Gastroesophageal sphincter (tissue), 4 donors: ENCODE data around the gene TRPM5. TPM values are rescaled to one million over a fixed set of nuclear protein-coding genes. Genes with fewer than 3 reads are reported as not detected.

Experiments used
- ATAC-seq: fragments of 150-250 bp; one replicate; pipeline ENCODE4 v1.9.1; 2016; ENCODE audit warnings: mild to moderate bottlenecking, moderate library complexity
- H3K27ac ChIP-seq, 4 donors: fragments of 200-600 bp; sonication (generic) in 3 of 4; 1 replicate in 3 of 4; 2 replicates in 1 of 4; pipeline ENCODE4 v1.5.1; 2016 to 2019
- H3K27me3 ChIP-seq: fragments of 200-600 bp; sonication (generic); one replicate; pipeline ENCODE4 v1.5.1; 2019
- H3K36me3 ChIP-seq, 2 donors: fragments of 200-600 bp; sonication (generic); one replicate each; pipeline ENCODE4 v1.5.1; 2019; ENCODE audit warnings: control low read depth in 1 of 2
- H3K4me1 ChIP-seq, 3 donors: fragments of 200-600 bp; sonication (generic); 1 replicate in 2 of 3; 2 replicates in 1 of 3; pipeline ENCODE4 v1.5.1; 2016 to 2019; ENCODE audit warnings: control low read depth in 2 of 3
- H3K4me3 ChIP-seq, 2 donors: fragments of 200-600 bp; sonication (generic); one replicate each; pipeline ENCODE4 v1.5.1; 2019; ENCODE audit warnings: mild to moderate bottlenecking in 1 of 2, moderate library complexity in 1 of 2
- H3K9me3 ChIP-seq, 3 donors: fragments of 200-600 bp; sonication (generic); one replicate each; pipeline ENCODE4 v1.5.1; 2017 to 2019; ENCODE audit warnings: control low read depth in 2 of 3
- EP300 ChIP-seq: sonication (generic); formaldehyde crosslinking; IDR thresholded peaks from one replicate; pipeline ENCODE4 v1.6.1; 2017; ENCODE audit warnings: antibody characterized with exemption, mild to moderate bottlenecking
- POLR2A ChIP-seq, 2 donors: fragments of 450-650 bp; IDR thresholded peaks; one replicate each; pipeline ENCODE4 v1.6.1; 2017; ENCODE audit warnings: antibody characterized with exemption in 2 of 2, mild to moderate bottlenecking in 2 of 2, moderate library complexity in 1 of 2
- POLR2AphosphoS5 ChIP-seq: sonication (generic); formaldehyde crosslinking; IDR thresholded peaks from one replicate; pipeline ENCODE4 v1.6.1; 2017; ENCODE audit warnings: antibody characterized with exemption
- WGBS, 2 donors: methylation state at CpG; one replicate each; pipeline ENCODE4 v1.1.5; 2018; ENCODE audit warnings: low coverage in 1 of 2; 5-methylcytosine and 5-hydroxymethylcytosine counted together
- total RNA-seq, 4 donors: library from RNA; depleted of rRNA; stranded (reverse); fragments of >200 nt; gene quantifications; one replicate each; pipeline ENCODE4 v1.1.0, GENCODE V29; 2016
- TF ChIP-seq, protein P1 (sequence below), 4 experiments: fragments of 200-600 bp in 2 of 4; fragments of 450-650 bp in 2 of 4; sonication (generic) in 1 of 4; IDR thresholded peaks; one replicate each; pipeline ENCODE4 v1.5.1; 2017 to 2019; ENCODE audit warnings: antibody characterized with exemption in 4 of 4, mild to moderate bottlenecking in 2 of 4, moderate library complexity in 2 of 4

TRPM5 gene
- total RNA-seq, 4 donors from 2014 or later, result not detected

DNA sequence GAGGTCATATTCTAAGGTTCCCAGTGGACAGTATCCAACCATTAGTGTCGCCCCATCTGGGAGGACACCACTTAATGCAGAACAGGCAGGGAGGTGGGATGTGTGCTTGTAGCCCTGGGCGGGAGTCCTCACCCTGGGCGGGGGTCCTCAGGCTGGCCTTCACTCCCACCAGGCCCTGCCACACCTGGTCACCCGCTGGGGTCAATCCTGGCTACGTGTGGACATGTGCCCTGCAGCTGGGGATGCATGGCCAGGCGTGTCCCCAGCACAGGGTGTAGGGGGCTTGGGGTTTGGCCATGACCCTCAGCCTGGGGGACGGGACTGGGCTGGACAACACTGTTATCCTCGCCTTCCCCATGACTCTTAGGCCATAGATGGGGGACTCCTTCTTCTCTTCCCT lies 18.8 kb downstream of the TRPM5 start:
- no peaks in the 10 kb centered on the region for H3K36me3 ChIP-seq
- no peak overlapping the region for H3K27ac ChIP-seq
- TF ChIP-seq, protein P1, sequence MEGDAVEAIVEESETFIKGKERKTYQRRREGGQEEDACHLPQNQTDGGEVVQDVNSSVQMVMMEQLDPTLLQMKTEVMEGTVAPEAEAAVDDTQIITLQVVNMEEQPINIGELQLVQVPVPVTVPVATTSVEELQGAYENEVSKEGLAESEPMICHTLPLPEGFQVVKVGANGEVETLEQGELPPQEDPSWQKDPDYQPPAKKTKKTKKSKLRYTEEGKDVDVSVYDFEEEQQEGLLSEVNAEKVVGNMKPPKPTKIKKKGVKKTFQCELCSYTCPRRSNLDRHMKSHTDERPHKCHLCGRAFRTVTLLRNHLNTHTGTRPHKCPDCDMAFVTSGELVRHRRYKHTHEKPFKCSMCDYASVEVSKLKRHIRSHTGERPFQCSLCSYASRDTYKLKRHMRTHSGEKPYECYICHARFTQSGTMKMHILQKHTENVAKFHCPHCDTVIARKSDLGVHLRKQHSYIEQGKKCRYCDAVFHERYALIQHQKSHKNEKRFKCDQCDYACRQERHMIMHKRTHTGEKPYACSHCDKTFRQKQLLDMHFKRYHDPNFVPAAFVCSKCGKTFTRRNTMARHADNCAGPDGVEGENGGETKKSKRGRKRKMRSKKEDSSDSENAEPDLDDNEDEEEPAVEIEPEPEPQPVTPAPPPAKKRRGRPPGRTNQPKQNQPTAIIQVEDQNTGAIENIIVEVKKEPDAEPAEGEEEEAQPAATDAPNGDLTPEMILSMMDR (IDR thresholded peaks at IDR 0.05), result no peak
- TF ChIP-seq POLR2A (IDR thresholded peaks at IDR 0.05) (no peak), POLR2AphosphoS5 (no peak), EP300 (no peak)
- peaks cover 39% of the 10 kb centered on the region for H3K27me3 ChIP-seq
- H3K9me3 ChIP-seq, result no peaks in the 10 kb centered on the region
- no peak for ATAC-seq
- no peak overlapping the region for H3K4me3 ChIP-seq
- WGBS, 2 donors, result no CpG with 5 or more reads among the region's 8 CpGs
- H3K4me1 ChIP-seq, result peaks cover 0 to 6% (median under 1%) of the 10 kb centered on the region in 3 donors

DNA sequence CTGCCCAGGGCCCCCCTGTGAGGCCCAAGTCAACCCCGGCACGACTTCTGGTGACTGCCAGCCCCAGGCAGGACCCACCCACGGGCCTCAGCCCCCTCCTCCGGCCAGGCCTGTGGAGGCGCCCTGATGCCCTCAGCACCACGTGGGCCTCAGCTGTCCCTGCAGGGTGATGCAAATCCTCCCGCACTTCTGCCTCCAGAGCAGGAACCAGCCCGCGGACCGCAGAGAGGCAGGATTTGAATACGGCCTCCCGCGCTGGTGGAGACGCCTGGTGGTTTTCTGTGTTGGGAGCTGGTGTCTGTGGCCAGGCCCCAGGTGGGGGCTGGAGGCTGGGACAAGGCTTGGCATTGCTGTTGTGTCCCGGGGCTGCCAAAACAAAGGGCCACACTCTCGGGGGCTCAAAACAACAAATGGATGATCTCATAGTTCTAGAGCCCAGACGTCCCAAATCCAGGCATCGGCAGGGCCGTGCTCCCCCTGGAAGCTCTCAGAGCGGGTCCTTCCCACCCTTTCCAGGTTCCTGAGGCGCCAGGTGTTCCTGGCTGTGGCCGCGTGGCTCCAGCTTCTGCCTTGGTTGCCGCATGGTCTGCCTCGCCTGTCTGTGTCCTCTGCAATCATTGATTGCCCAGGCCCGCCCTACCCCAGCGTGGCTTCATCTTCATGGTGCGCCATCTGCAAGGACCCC lies 19.4 kb downstream of the TRPM5 start:
- Histone ChIP-seq H3K4me3 (no peak overlapping the region), H3K27me3 (peaks cover 39% of the 10 kb centered on the region), H3K9me3 (no peaks in the 10 kb centered on the region), H3K36me3 (no peaks in the 10 kb centered on the region), H3K4me1 (peaks cover 0 to 11% (median 3%) of the 10 kb centered on the region in 3 donors), H3K27ac (no peak overlapping the region)
- ATAC-seq, result no peak
- 100% methylated on average over 2 of the region's 28 CpGs; no CpG with 5 or more reads in 1 of the 2 donors for WGBS, 2 donors
- TF ChIP-seq POLR2A (IDR thresholded peaks at IDR 0.05) (no peak), POLR2AphosphoS5 (no peak), EP300 (no peak)
- TF ChIP-seq, protein P1 (IDR thresholded peaks at IDR 0.05), result no peak

DNA sequence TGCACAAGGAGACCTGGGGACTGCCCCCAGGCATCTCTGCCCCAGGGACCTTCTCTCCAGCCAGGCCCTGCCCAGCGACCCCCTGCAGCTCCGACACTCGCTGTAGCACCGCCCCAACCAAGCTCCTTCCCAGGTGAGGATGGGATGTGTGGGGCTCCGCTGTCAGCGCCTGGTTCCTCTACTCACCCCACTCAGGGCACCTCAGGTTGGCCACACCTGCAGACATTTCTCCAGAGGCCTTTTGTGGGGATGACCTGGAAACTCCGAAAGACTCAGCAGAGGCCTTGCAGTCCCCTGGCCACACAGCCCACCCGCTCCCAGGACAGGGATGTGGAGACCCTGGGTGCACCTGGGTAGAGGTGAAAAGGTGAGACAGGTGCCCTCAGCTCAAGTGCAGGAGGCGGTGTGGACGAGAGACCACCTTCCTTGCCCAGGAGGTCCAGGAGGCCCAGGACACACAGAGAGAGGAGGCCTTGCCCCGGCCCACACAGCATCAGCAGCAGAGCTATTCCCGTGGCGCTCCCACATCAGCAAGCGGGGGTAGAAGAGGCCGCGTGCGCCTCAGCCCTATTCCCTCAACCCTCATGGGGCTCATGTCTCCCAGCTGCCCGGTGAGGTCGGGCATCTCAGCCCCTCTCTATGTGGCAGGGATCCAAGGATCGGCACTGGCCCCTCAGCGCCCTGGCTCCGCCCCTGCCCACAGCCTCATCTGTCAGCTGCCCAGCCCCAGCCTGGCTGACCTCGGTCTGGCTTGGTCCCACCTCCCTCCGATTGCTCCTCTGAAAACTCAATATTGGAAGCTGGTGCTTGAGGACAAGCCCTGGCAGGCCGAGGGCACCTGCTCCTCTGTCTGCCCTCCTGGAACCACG lies 20.9 kb downstream of the TRPM5 start:
- H3K27ac ChIP-seq, result no peak overlapping the region
- H3K36me3 ChIP-seq, result no peaks in the 10 kb centered on the region
- peaks cover 0 to 20% (median 3%) of the 10 kb centered on the region in 3 donors for H3K4me1 ChIP-seq
- peaks cover 36% of the 10 kb centered on the region for H3K27me3 ChIP-seq
- H3K4me3 ChIP-seq, result no peak overlapping the region
- H3K9me3 ChIP-seq, result no peaks in the 10 kb centered on the region
- no peak for ATAC-seq
- 40 to 64% methylated on average over 1 to 6 of the region's 26 CpGs for whole genome bisulfite sequencing, 2 donors
- TF ChIP-seq, protein P1 (IDR thresholded peaks at IDR 0.05), result no peak
- TF ChIP-seq POLR2A (IDR thresholded peaks at IDR 0.05) (no peak), POLR2AphosphoS5 (no peak), EP300 (no peak)

GRCh38 chr11:2422461-2423156 lies 21.7 kb downstream of the TRPM5 start:
- WGBS, 2 donors, result no CpG with 5 or more reads among the region's 14 CpGs
- peaks cover 0 to 20% (median 3%) of the 10 kb centered on the region in 3 donors for H3K4me1 ChIP-seq
- H3K36me3 ChIP-seq, result no peaks in the 10 kb centered on the region
- peaks cover 34% of the 10 kb centered on the region for H3K27me3 ChIP-seq
- TF ChIP-seq POLR2A (IDR thresholded peaks at IDR 0.05) (no peak), EP300 (no peak), POLR2AphosphoS5 (no peak)
- TF ChIP-seq, protein P1 (IDR thresholded peaks at IDR 0.05), result no peak
- H3K9me3 ChIP-seq, result no peaks in the 10 kb centered on the region
- ATAC-seq, result no peak
- no peak overlapping the region for H3K27ac ChIP-seq
- H3K4me3 ChIP-seq, result no peak overlapping the region
